ENCODE results near the gene ZBTB7C.

GRCh38 chr18:48181087-48181823, 227.9 kb downstream of the ZBTB7C start:
- TF ChIP-seq CTCF (IDR thresholded peaks at IDR 0.05) = no peak
- no peak for TF ChIP-seq POLR2A (IDR thresholded peaks at IDR 0.05)

Data from body of pancreas (tissue), 4 donors.